Ascending aorta (tissue), 2 donors: Measurements from ENCODE around the gene PROCA1. TPM values are rescaled to one million over a fixed set of nuclear protein-coding genes. Genes with fewer than 3 reads are reported as not detected.

Experiments
- DNase-seq, 2 donors: peaks; one replicate each; pipeline ENCODE4 v3.0.0-alpha.2; 2019; ENCODE audit warnings: low spot score in 2 of 2
- H3K27ac ChIP-seq, 2 donors: fragments of 200-600 bp; sonication (generic); one replicate each; pipeline ENCODE4 v1.5.1; 2016 to 2017; ENCODE audit warnings: mild to moderate bottlenecking in 1 of 2
- H3K27me3 ChIP-seq: fragments of 200-600 bp; sonication (generic); one replicate; pipeline ENCODE4 v1.5.1; 2017
- H3K36me3 ChIP-seq, 2 donors: fragments of 200-600 bp; sonication (generic); one replicate each; pipeline ENCODE4 v1.5.1; 2016
- H3K4me1 ChIP-seq, 2 donors: fragments of 200-600 bp; sonication (generic); one replicate each; pipeline ENCODE4 v1.5.1; 2016 to 2017; ENCODE audit warnings: mild to moderate bottlenecking in 1 of 2
- H3K4me3 ChIP-seq, 2 donors: fragments of 200-600 bp; sonication (generic); one replicate each; pipeline ENCODE4 v1.5.1; 2016 to 2017; ENCODE audit warnings: mild to moderate bottlenecking in 1 of 2
- H3K9me3 ChIP-seq, 2 donors: fragments of 200-600 bp; sonication (generic); one replicate each; pipeline ENCODE4 v1.5.1; 2016
- intact Hi-C: fragments of 100-400 bp; cut with DNase I; formaldehyde crosslinking; loops from one replicate; pipeline ENCODE4 v1.15.1; 2023
- total RNA-seq: library from RNA; depleted of rRNA; stranded (reverse); fragments of >200 nt; gene quantifications from one replicate; pipeline ENCODE4 v1.1.0, GENCODE V29; 2016
- TF ChIP-seq, protein P1 (sequence below), 3 experiments: fragments of 200-600 bp in 2 of 3; fragments of 450-650 bp in 1 of 3; sonication (generic) in 2 of 3; IDR thresholded peaks; one replicate each; pipeline ENCODE4 v1.5.1; 2016 to 2019; ENCODE audit warnings: antibody characterized with exemption in 3 of 3, mild to moderate bottlenecking in 1 of 3, moderate library complexity in 1 of 3

The PROCA1 gene
- total RNA-seq, 1 donor from 2014 or later, result 1.6 TPM

DNA sequence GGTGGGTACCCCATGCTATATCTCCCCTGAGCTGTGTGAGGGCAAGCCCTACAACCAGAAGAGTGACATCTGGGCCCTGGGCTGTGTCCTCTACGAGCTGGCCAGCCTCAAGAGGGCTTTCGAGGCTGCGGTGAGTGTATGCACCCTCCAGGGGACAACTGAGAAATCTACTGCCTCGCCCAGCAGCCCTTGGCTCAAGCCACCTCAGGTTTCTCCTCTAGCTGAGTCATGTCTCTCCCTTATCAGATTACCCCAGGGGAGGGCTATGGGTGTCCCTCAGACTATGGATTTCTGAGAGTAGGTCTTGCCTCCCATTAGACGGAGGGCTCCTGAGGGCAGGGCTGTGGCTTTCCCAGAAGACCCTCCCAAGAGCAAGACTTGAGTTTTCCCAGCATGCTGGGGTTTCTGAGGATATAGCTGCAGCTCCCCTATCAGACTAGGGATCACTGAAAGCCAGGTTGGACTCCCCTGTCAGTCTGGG lies 23.6 kb upstream of the PROCA1 start:
- no peaks in the 10 kb centered on the region for H3K9me3 ChIP-seq
- H3K27ac ChIP-seq, result no peak overlapping the region
- no peaks in the 10 kb centered on the region for H3K36me3 ChIP-seq
- H3K27me3 ChIP-seq, result no peaks in the 10 kb centered on the region
- no peak overlapping the region for H3K4me3 ChIP-seq
- no peak for DNase-seq
- H3K4me1 ChIP-seq, result no peaks in the 10 kb centered on the region
- TF ChIP-seq, protein P1, sequence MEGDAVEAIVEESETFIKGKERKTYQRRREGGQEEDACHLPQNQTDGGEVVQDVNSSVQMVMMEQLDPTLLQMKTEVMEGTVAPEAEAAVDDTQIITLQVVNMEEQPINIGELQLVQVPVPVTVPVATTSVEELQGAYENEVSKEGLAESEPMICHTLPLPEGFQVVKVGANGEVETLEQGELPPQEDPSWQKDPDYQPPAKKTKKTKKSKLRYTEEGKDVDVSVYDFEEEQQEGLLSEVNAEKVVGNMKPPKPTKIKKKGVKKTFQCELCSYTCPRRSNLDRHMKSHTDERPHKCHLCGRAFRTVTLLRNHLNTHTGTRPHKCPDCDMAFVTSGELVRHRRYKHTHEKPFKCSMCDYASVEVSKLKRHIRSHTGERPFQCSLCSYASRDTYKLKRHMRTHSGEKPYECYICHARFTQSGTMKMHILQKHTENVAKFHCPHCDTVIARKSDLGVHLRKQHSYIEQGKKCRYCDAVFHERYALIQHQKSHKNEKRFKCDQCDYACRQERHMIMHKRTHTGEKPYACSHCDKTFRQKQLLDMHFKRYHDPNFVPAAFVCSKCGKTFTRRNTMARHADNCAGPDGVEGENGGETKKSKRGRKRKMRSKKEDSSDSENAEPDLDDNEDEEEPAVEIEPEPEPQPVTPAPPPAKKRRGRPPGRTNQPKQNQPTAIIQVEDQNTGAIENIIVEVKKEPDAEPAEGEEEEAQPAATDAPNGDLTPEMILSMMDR (IDR thresholded peaks at IDR 0.05), result no peak
- intact Hi-C loops, result no loop called here

- Histone ChIP-seq H3K27ac (no peak overlapping the region), H3K36me3 (no peaks in the 10 kb centered on the region), H3K27me3 (no peaks in the 10 kb centered on the region), H3K4me3 (no peak overlapping the region), H3K4me1 (no peaks in the 10 kb centered on the region), H3K9me3 (no peaks in the 10 kb centered on the region)
- TF ChIP-seq, protein P1 (IDR thresholded peaks at IDR 0.05), result no peak
- intact Hi-C loops, result no loop called here
- DNase-seq, result no peak
Measured at GRCh38 chr17:28734712-28735241, 23.1 kb upstream of the PROCA1 start.

- no peaks in the 10 kb centered on the region for H3K36me3 ChIP-seq
- H3K27me3 ChIP-seq, result no peaks in the 10 kb centered on the region
- TF ChIP-seq, protein P1 (IDR thresholded peaks at IDR 0.05), result no peak
- no peak for DNase-seq
- H3K4me3 ChIP-seq, result no peak overlapping the region
- no peaks in the 10 kb centered on the region for H3K4me1 ChIP-seq
- H3K9me3 ChIP-seq, result no peaks in the 10 kb centered on the region
- H3K27ac ChIP-seq, result no peak overlapping the region
- intact Hi-C loops, result no loop called here
Measured at GRCh38 chr17:28733346-28733745, 21.7 kb upstream of the PROCA1 start.

- DNase-seq, result no peak
- Histone ChIP-seq H3K4me3 (no peak overlapping the region), H3K4me1 (peaks cover 13 to 15% of the 10 kb centered on the region in 2 donors), H3K27me3 (no peaks in the 10 kb centered on the region), H3K27ac (peak overlapping the region in 1 of 2 donors; percentile 95), H3K36me3 (no peaks in the 10 kb centered on the region), H3K9me3 (no peaks in the 10 kb centered on the region)
- TF ChIP-seq, protein P1 (IDR thresholded peaks at IDR 0.05), result no peak
- intact Hi-C loops, result loop anchor here (5.0 to 10.0 kb wide), 3 partner anchors 32 to 385 kb away; partner anchors contain the start of gene FLOT2
Measured at GRCh38 chr17:28729950-28730330, 18.3 kb upstream of the PROCA1 start.

GRCh38 chr17:28728364-28729200 lies 16.9 kb upstream of the PROCA1 start, which contains the start of gene NEK8:
TSS of gene NEK8 (plus strand) at chr17:28728788. CDS start at chr17:28728814, 26 bp downstream.
- H3K27me3 ChIP-seq, result no peaks in the 10 kb centered on the region
- TF ChIP-seq, protein P1 (IDR thresholded peaks at IDR 0.05), result no peak

More at GRCh38 chr17:28728364-28729200, 16.9 kb upstream of the PROCA1 start, which contains the start of gene NEK8:
- peak; percentile 88 to 99 for DNase-seq
- Histone ChIP-seq H3K4me1 (peaks cover 13 to 15% of the 10 kb centered on the region in 2 donors), H3K4me3 (peak within 1 kb of the TSS; percentile 53 to 83), H3K27ac (peak within 1 kb of the TSS; percentile 93 to 95), H3K9me3 (no peaks in the 10 kb centered on the region), H3K36me3 (peaks cover 9 to 13% of the 10 kb centered on the region in 2 donors)
- intact Hi-C loops, result loop anchor here (1.0 to 10.0 kb wide), 5 partner anchors 15 to 386 kb away; partner anchors contain the start of gene FLOT2
